SK-N-SH (cell line): ENCODE results near the gene SRRM1. TPM values are rescaled to one million over a fixed set of nuclear protein-coding genes. Genes with fewer than 3 reads are reported as not detected.

Experiments
- CTCF ChIA-PET: fragments of 300-600, 350-600 bp; formaldehyde crosslinking; extraction: SDS; loops from one replicate; lab custom pipeline; 2021; lab: Yijun Ruan, JAX
- POLR2A ChIA-PET: fragments of 350-600 bp; sonication (Branson Sonifier 250); formaldehyde crosslinking; extraction: SDS; loops from one replicate; lab custom pipeline; 2020; ENCODE audit warnings: antibody characterized with exemption, inconsistent platforms; lab: Yijun Ruan, JAX
- DNase-seq: peaks from one replicate; pipeline ENCODE4 v3.0.0; 2012
- H2AFZ ChIP-seq: fragments of 200-600 bp; sonication (generic); 2 replicates; pipeline ENCODE4 v1.8.1; 2016; ENCODE audit warnings: antibody characterized with exemption, mild to moderate bottlenecking, low read depth
- H3F3A ChIP-seq: fragments of 200-600 bp; sonication (generic); replicated peaks from 2 replicates; pipeline ENCODE3; 2016; ENCODE audit warnings: antibody characterized with exemption, mild to moderate bottlenecking; ENCODE audit not compliant: insufficient read depth
- H3K27ac ChIP-seq, 2 experiments: fragments of 200-500 bp in 1 of 2; fragments of 200-600 bp in 1 of 2; sonication (Bioruptor generic) in 1 of 2; sonication (generic), shearing (Covaris generic) in 1 of 2; 2 replicates each; pipeline versions ENCODE4 v1.5.1 to v1.6.1; 2014 to 2016; ENCODE audit warnings: low read depth in 2 of 2, inconsistent platforms in 1 of 2, low read length in 1 of 2, mild to moderate bottlenecking in 1 of 2, mixed read lengths in 1 of 2
- H3K27me3 ChIP-seq: fragments of 200-600 bp; sonication (generic), shearing (Covaris generic); 2 replicates; pipeline ENCODE4 v1.6.1; 2016; ENCODE audit warnings: mixed run types; ENCODE audit not compliant: insufficient read depth
- H3K36me3 ChIP-seq, 2 experiments: fragments of 200-500 bp in 1 of 2; fragments of 200-600 bp in 1 of 2; sonication (Bioruptor generic) in 1 of 2; sonication (generic) in 1 of 2; replicated peaks in 1 of 2; 2 replicates each; pipeline versions ENCODE3 to v1.5.1; 2014 to 2016; ENCODE audit warnings: low read length in 1 of 2, mild to moderate bottlenecking in 1 of 2; ENCODE audit not compliant: insufficient read depth in 2 of 2, control insufficient read depth in 1 of 2
- H3K4me1 ChIP-seq, 2 experiments: fragments of 200-500 bp in 1 of 2; fragments of 200-600 bp in 1 of 2; sonication (Bioruptor generic) in 1 of 2; sonication (generic), shearing (Covaris generic) in 1 of 2; 2 replicates each; pipeline versions ENCODE4 v1.5.1 to v1.6.1; 2014 to 2016; ENCODE audit warnings: low read depth in 1 of 2, low read length in 1 of 2, mixed run types in 1 of 2; ENCODE audit not compliant: insufficient read depth in 2 of 2, control insufficient read depth in 1 of 2
- H3K4me2 ChIP-seq: fragments of 200-600 bp; sonication (generic), shearing (Covaris generic); 2 replicates; pipeline ENCODE4 v1.6.1; 2017; ENCODE audit warnings: mixed run types
- H3K4me3 ChIP-seq, 2 experiments: fragments of 200-500 bp in 1 of 2; fragments of 200-600 bp in 1 of 2; sonication (Bioruptor generic) in 1 of 2; sonication (generic), shearing (Covaris generic) in 1 of 2; 2 replicates each; pipeline versions ENCODE4 v1.5.1 to v1.8.1; 2014 to 2016; ENCODE audit warnings: low read depth in 2 of 2, inconsistent platforms in 1 of 2, low read length in 1 of 2, mild to moderate bottlenecking in 1 of 2, mixed read lengths in 1 of 2, moderate library complexity in 1 of 2
- H3K79me2 ChIP-seq: fragments of 200-600 bp; sonication (generic); 2 replicates; pipeline ENCODE4 v1.8.1; 2017; ENCODE audit warnings: mild to moderate bottlenecking; ENCODE audit not compliant: insufficient read depth
- H3K9ac ChIP-seq: fragments of 200-600 bp; sonication (generic); 2 replicates; pipeline ENCODE4 v1.6.1; 2017; ENCODE audit warnings: mixed run types
- H3K9me2 ChIP-seq: fragments of 200-600 bp; sonication (generic); 2 replicates; pipeline ENCODE4 v1.6.1; 2017; ENCODE audit warnings: mixed run types
- H3K9me3 ChIP-seq: fragments of 200-600 bp; sonication (generic); 2 replicates; pipeline ENCODE4 v1.6.1; 2017; ENCODE audit warnings: mixed run types, mild to moderate bottlenecking, moderate library complexity
- H4K20me1 ChIP-seq: fragments of 200-600 bp; sonication (generic); 2 replicates; pipeline ENCODE4 v1.6.1; 2017; ENCODE audit warnings: mild to moderate bottlenecking, mixed run types; ENCODE audit not compliant: insufficient read depth
- CHD2 ChIP-seq: fragments of 150-350 bp; IDR thresholded peaks from 2 replicates; pipeline ENCODE4 v1.6.1; 2018; ENCODE audit warnings: low read length; ENCODE audit not compliant: partially characterized antibody
- ELF1 ChIP-seq: IDR thresholded peaks from 2 replicates; pipeline ENCODE4 v1.4.0; 2012
- EP300 ChIP-seq, 2 experiments: IDR thresholded peaks; 2 replicates each; pipeline versions ENCODE4 v1.4.0 to v1.6.1; 2012; ENCODE audit warnings: borderline replicate concordance in 1 of 2, low read depth in 1 of 2, low read length in 1 of 2
- MEF2A ChIP-seq: IDR thresholded peaks from 2 replicates; pipeline ENCODE4 v1.4.0; 2012; ENCODE audit warnings: low read depth, borderline replicate concordance
- POLR2AphosphoS5 ChIP-seq: IDR thresholded peaks from 2 replicates; pipeline ENCODE4 v1.6.1; 2012; ENCODE audit warnings: low read depth, low read length
- RAD21 ChIP-seq: IDR thresholded peaks from 2 replicates; pipeline ENCODE4 v1.6.1; 2012; ENCODE audit warnings: mild to moderate bottlenecking, low read length
- RFX5 ChIP-seq: IDR thresholded peaks from 2 replicates; pipeline ENCODE4 v1.6.1; 2012; ENCODE audit warnings: mild to moderate bottlenecking, improper control_type of control experiment, low read length
- RXRA ChIP-seq: IDR thresholded peaks from 2 replicates; pipeline ENCODE4 v1.4.0; 2012; ENCODE audit warnings: low read depth, mild to moderate bottlenecking, borderline replicate concordance
- TCF12 ChIP-seq: IDR thresholded peaks from 2 replicates; pipeline ENCODE4 v1.4.0; 2012
- YY1 ChIP-seq: IDR thresholded peaks from 2 replicates; pipeline ENCODE4 v1.4.0; 2012; ENCODE audit warnings: low read depth, mild to moderate bottlenecking
- WGBS: methylation state at CpG from one replicate; pipeline ENCODE4 v1.1.6; 2017; ENCODE audit warnings: low lambda C conversion rate; 5-methylcytosine and 5-hydroxymethylcytosine counted together
- polyA plus RNA-seq, 3 experiments: library from polyadenylated mRNA; depleted of rRNA; stranded (reverse); fragments of >200 nt; gene quantifications; 2 replicates each; pipeline ENCODE4 v1.2.3, GENCODE V29; 2012
- TF ChIP-seq, protein P1 (sequence below): IDR thresholded peaks from 2 replicates; pipeline ENCODE4 v1.4.0; 2012; ENCODE audit warnings: low read depth, borderline replicate concordance

Gene SRRM1
- polyA plus RNA-seq, 1 of the 3 experiments (the other 2 are of a cell fraction), result 52.3 TPM

DNA sequence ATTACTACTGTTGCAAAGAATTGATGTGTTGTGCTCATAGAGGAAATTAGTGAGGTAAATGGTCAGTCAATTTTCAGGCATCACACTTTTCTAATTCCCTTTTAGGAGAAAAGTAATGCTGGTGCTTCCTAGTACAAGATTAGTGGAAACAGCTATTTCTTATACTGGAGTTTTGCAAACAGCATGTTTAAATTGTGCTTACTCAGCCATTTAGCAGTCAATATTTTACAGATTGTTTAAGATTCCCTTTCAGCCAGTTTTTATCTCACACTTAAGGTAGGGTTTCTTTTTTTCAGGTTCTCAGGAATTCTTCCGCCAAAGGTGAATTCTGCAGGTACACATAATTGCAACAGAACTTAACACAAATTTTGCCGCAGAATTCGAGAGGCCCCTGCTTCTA, 10.9 kb downstream of the SRRM1 start:
- no peak overlapping the region for H3K4me3 ChIP-seq
- POLR2A ChIA-PET, result no interaction called here
- peaks cover 82 to 97% of the 10 kb centered on the region in 2 experiments for H3K36me3 ChIP-seq
- CTCF ChIA-PET, result interaction anchor here (0.9 to 4.2 kb wide), 4 partner anchors 18 to 181 kb away, joined by 3 to 18 read pairs (median 4); no protein-coding TSS in a partner anchor
- no peak overlapping the region for H3K27ac ChIP-seq
- H4K20me1 ChIP-seq, result 0 out of 2 replicates have a peak, but pooled peaks cover 4% of the 10 kb centered on the region
- H3K4me1 ChIP-seq, result no peaks in the 10 kb centered on the region
- no peak overlapping the region for H2AFZ ChIP-seq
- 96% methylated on average over 3 of the region's 3 CpGs for WGBS
- peaks cover 36% of the 10 kb centered on the region for H3F3A ChIP-seq
- peaks cover 85% of the 10 kb centered on the region for H3K79me2 ChIP-seq
- no peak overlapping the region for H3K4me2 ChIP-seq
- no peaks in the 10 kb centered on the region for H3K27me3 ChIP-seq
- no peak overlapping the region for H3K9ac ChIP-seq
- no peak for DNase-seq
- H3K9me2 ChIP-seq, result no peaks in the 10 kb centered on the region
- no peak for TF ChIP-seq EP300 (IDR thresholded peaks at IDR 0.05; ENCODE audit: borderline replicate concordance in 1 of 2, low read depth in 1 of 2, low read length in 1 of 2)
- TF ChIP-seq POLR2AphosphoS5, result no peak
- TF ChIP-seq TCF12, result no peak
- TF ChIP-seq ELF1, result no peak
- no peak for TF ChIP-seq YY1
- TF ChIP-seq CHD2, result no peak
- no peak for TF ChIP-seq MEF2A
- no peak for TF ChIP-seq RAD21
- TF ChIP-seq, protein P1, sequence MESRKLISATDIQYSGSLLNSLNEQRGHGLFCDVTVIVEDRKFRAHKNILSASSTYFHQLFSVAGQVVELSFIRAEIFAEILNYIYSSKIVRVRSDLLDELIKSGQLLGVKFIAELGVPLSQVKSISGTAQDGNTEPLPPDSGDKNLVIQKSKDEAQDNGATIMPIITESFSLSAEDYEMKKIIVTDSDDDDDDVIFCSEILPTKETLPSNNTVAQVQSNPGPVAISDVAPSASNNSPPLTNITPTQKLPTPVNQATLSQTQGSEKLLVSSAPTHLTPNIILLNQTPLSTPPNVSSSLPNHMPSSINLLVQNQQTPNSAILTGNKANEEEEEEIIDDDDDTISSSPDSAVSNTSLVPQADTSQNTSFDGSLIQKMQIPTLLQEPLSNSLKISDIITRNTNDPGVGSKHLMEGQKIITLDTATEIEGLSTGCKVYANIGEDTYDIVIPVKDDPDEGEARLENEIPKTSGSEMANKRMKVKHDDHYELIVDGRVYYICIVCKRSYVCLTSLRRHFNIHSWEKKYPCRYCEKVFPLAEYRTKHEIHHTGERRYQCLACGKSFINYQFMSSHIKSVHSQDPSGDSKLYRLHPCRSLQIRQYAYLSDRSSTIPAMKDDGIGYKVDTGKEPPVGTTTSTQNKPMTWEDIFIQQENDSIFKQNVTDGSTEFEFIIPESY, result no peak
- no peak for TF ChIP-seq RFX5
- H3K9me3 ChIP-seq, result no peaks in the 10 kb centered on the region

DNA sequence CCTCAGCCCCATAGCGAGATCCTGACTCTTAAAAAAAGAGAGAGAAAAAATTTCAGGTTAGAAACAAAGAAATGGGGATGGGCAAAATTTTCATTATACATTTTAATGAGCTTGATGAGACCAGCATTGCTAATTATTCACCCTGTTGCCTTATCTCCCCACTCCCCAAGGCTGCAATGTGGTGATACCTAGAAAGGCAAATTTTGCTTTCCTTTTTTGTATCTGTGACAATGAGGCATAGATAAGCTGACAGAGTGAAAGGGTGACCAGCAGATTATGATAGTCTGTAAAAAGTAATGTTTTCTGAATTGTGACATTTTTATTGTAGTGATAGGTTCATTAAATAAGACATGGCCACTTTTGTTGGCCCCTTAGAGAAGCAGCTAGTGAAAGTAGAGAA, 12.9 kb downstream of the SRRM1 start:
- no peaks in the 10 kb centered on the region for H3K9me2 ChIP-seq
- H4K20me1 ChIP-seq, result peaks cover 17% of the 10 kb centered on the region
- TF ChIP-seq RXRA (no peak), CHD2 (no peak)
- peaks cover 46% of the 10 kb centered on the region for H3F3A ChIP-seq
- no peak overlapping the region for H3K4me2 ChIP-seq
- no peaks in the 10 kb centered on the region for H3K4me1 ChIP-seq
- H3K9me3 ChIP-seq, result no peaks in the 10 kb centered on the region
- H3K36me3 ChIP-seq, result peaks cover 82 to 96% of the 10 kb centered on the region in 2 experiments
- no peak overlapping the region for H2AFZ ChIP-seq
- no peak overlapping the region for H3K9ac ChIP-seq
- POLR2A ChIA-PET, result no interaction called here
- no peak overlapping the region for H3K4me3 ChIP-seq
- 100% methylated on average over 1 of the region's 1 CpG for WGBS
- H3K79me2 ChIP-seq, result peaks cover 86% of the 10 kb centered on the region
- DNase-seq, result no peak
- no peaks in the 10 kb centered on the region for H3K27me3 ChIP-seq
- CTCF ChIA-PET, result interaction anchor here (1.4 to 4.2 kb wide), 5 partner anchors 13 to 192 kb away, joined by 5 to 18 read pairs (median 7); partner anchors contain the start of gene SRRM1
- no peak overlapping the region for H3K27ac ChIP-seq

DNA sequence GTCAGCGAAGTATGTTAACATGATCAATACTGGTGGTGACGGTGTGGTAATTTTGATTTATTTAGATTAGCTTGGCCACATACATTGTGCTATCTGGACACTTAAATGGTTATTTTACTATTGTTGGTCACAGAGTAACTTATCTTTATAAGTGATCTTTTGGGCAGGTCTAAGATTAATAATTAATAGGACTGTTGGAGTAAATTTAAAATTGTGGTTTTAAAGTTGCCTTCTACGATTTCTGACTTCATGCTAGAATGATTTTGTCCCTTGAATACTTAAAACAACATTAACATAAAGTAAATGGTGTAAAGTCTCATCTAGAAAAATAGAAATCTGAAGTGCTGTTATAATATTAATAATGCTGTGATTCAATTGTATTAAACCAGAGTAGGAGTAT, 14.7 kb downstream of the SRRM1 start:
- H4K20me1 ChIP-seq, result peaks cover 17% of the 10 kb centered on the region
- TF ChIP-seq POLR2AphosphoS5, result no peak
- TF ChIP-seq, protein P1, result no peak
- no peak overlapping the region for H3K27ac ChIP-seq
- peaks cover 87 to 93% of the 10 kb centered on the region in 2 experiments for H3K36me3 ChIP-seq
- no peak overlapping the region for H3K4me2 ChIP-seq
- 95% methylated on average over 3 of the region's 3 CpGs for WGBS
- no peaks in the 10 kb centered on the region for H3K4me1 ChIP-seq
- ChIA-PET CTCF (interaction anchor here (1.1 to 2.1 kb wide), 2 partner anchors 13 to 15 kb away, joined by 4 to 7 read pairs; partner anchors contain the start of gene SRRM1), POLR2A (no interaction called here)
- DNase-seq, result no peak
- no peaks in the 10 kb centered on the region for H3K27me3 ChIP-seq
- no peak overlapping the region for H3K4me3 ChIP-seq
- H3K9ac ChIP-seq, result no peak overlapping the region
- H3F3A ChIP-seq, result peaks cover 42% of the 10 kb centered on the region
- H2AFZ ChIP-seq, result no peak overlapping the region
- peaks cover 94% of the 10 kb centered on the region for H3K79me2 ChIP-seq
- H3K9me3 ChIP-seq, result no peaks in the 10 kb centered on the region
- no peaks in the 10 kb centered on the region for H3K9me2 ChIP-seq
